LNCAP (cell line): Measurements from ENCODE around the gene DNAJC4.

Experiments
- TF ChIP-seq, protein P1 (sequence below): fragments of 450-650 bp; IDR thresholded peaks from 2 replicates; pipeline ENCODE4 v1.5.1; 2017; ENCODE audit warnings: mild to moderate bottlenecking

DNAJC4 gene

DNA sequence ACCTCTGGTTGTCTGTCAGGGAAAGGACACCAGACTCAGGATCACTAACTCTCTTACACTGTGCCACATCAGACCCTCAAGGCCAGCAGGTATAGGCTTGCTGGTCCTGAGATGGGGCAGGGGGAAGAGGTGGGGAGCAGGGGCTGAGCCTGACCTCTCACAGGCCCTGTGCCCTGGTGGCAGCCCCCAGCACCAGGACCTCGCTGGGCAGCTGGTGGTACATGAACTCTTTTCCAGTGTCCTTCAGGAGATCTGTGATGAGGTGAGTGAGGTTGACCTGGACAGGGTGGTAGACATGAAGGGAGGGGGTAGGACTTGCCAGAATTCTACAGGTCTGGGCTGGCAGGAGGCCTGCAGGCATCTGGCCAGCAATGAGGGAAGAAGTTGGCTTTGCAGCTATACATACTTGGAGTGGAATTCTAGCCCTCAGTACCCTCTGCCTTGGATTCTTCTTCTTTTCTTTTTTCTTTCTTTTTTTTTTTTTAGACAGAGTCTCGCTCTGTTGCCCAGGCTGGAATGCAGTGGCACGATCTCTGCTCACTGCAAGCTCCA, 2.9 kb upstream of the DNAJC4 start:
- TF ChIP-seq, protein P1, sequence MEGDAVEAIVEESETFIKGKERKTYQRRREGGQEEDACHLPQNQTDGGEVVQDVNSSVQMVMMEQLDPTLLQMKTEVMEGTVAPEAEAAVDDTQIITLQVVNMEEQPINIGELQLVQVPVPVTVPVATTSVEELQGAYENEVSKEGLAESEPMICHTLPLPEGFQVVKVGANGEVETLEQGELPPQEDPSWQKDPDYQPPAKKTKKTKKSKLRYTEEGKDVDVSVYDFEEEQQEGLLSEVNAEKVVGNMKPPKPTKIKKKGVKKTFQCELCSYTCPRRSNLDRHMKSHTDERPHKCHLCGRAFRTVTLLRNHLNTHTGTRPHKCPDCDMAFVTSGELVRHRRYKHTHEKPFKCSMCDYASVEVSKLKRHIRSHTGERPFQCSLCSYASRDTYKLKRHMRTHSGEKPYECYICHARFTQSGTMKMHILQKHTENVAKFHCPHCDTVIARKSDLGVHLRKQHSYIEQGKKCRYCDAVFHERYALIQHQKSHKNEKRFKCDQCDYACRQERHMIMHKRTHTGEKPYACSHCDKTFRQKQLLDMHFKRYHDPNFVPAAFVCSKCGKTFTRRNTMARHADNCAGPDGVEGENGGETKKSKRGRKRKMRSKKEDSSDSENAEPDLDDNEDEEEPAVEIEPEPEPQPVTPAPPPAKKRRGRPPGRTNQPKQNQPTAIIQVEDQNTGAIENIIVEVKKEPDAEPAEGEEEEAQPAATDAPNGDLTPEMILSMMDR = no peak

DNA sequence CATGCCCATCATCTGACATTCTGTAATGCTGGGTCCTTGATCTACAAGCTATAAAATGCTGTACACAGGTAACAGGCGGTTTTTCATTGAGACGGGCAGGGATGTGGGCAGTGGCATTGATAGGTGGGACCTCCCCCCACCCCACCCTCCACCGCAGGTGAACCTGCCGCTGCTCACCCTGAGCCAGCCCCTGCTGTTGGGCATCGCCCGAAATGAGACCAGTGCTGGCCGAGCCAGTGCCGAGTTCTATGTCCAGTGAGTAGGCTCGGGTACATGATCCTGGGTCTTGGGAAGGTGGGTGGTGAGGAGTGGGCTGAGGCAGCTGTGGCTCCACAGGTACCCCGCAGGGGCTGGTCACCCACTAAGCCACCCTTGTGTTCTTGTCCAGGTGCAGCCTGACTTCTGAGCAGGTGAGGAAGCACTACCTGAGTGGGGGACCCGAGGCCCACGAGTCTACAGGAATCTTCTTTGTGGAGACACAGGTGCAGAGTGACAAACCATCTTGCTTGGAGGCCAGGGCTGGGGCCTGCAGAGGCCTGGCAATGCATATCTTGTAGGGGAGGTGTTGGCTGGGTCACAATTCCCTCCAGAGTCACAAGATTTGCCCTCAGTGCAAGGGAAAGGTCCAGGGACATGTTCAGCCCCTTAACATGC, 1.1 kb upstream of the DNAJC4 start:
- TF ChIP-seq, protein P1 = no peak

DNA sequence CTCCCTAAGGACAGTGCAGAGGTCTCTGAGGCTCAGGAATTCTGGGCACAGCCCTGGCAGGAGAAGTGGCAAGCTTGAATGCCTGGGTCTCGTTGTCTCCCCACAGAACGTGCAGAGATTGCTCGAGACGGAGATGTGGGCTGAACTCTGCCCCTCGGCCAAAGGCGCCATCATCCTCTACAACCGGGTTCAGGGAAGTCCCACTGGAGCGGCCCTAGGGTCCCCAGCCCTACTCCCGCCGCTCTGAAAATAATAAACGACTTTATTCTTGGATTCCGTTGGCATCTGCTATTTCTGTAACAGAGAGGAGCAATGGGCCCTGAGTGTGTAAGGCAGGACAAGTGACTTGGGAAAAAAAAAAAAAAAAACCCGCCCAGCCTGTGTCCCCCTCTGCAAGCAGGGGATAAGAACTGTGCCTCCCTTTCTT, 591 bp upstream of the DNAJC4 start:
- TF ChIP-seq, protein P1 = no peak

DNA sequence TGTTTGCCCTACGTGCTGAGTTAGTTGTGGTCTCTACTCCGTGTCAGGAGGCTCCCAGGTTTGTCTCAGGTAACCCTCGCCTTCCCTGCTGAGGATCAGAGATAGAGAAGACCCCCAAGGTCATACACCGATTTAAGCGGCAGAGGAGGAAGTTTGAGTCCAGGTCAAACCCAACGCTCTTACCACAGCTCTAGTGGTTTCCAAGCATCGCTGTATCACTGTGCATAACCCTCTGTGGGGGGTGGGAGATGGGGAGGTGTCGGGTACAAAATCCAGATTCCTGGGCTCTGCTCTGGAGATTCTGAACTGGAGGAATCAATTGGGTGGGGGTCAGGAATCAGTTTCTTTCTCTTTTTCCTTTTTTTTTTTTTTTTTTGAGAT, 627 bp downstream of the DNAJC4 start:
- TF ChIP-seq, protein P1 = no peak

DNA sequence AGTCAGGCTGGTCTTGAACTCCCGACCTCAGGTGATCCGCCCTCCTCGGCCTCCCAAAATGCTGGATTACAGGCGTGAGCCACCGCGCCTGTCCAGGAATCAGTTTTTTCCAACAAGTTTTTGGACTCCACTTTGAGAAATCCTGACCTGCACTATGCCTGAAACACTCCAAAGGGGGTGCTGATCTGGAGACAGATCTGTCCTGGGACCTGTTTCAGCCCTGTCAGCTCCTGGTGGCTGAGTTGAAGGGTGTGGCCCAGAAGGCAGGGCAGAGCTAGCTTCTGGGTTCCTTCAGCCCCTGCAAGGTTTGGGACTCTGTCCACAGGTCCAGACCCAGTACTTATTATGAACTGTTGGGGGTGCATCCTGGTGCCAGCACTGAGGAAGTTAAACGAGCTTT, 1.2 kb downstream of the DNAJC4 start:
- TF ChIP-seq, protein P1 = no peak

DNA sequence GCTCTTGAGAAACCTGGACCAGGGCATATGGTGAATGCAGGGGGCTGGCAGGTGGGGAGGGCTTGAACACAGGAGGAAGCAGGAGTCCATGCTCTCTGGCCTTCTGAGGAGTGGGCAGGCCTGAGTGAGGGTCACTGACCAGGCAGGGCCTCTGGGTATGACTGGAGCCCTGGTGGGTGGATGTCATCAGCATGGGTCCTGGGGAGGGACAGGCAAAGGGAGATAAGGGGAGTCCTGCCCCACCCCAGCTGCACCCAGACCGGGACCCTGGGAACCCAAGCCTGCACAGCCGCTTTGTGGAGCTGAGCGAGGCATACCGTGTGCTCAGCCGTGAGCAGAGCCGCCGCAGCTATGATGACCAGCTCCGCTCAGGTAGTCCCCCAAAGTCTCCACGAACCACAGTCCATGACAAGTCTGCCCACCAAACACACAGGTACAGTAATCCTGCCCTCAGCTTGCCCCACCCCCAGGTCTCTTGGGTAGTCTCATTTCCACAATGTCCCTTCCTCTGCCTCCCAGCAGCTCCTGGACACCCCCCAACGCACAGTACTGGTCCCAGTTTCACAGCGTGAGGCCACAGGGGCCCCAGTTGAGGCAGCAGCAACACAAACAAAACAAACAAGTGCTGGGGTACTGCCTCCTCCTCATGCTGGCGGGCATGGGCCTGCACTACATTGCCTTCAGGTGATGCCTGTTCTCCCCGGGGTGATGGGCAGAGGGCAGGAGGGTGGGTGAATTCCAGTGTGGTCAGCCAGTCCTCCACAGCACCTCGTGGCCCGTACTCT, 2.0 kb downstream of the DNAJC4 start:
- TF ChIP-seq, protein P1 = no peak

DNA sequence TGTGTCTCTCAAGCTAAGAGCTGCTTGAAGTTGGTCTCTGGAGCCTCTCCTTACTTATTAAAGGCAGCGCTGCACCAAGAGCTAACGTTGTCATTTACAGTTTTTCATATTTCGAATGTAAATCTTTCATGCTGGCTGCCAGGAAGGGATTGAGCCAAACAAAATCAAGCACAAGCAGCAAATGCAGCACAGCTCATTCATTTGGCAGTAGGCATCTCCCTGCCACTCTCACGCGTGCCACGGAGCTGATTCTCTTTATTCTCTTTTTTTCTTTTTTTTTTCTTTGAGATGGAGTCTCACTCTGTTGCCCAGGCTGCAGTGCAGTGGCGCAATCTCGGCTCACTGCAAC, 2.6 kb downstream of the DNAJC4 start:
- TF ChIP-seq, protein P1 = no peak
